AG09309 (cell line): ENCODE measurements around the gene LAX1.
"Not testable (repeated sequence)": the region's sequence is repeated elsewhere in the genome, so short reads cannot be mapped to it uniquely, and the experiment has no call there.

Source experiments
- DNase-seq: peaks from one replicate; pipeline ENCODE4 v3.0.0-alpha.2; 2010; ENCODE audit warnings: low read depth
- H3K4me3 ChIP-seq: 2 replicates; pipeline ENCODE4 v1.5.1; 2011; ENCODE audit warnings: mild to moderate bottlenecking, low read depth, low read length, moderate library complexity; ENCODE audit not compliant: control insufficient read depth
- TF ChIP-seq, protein P1 (sequence below): IDR thresholded peaks from 2 replicates; pipeline ENCODE4 v1.5.1; 2011; ENCODE audit warnings: mild to moderate bottlenecking, low read depth, low read length, inconsistent platforms; ENCODE audit not compliant: insufficient read depth, control insufficient read depth; ENCODE audit errors: missing control alignments

The LAX1 gene

DNA sequence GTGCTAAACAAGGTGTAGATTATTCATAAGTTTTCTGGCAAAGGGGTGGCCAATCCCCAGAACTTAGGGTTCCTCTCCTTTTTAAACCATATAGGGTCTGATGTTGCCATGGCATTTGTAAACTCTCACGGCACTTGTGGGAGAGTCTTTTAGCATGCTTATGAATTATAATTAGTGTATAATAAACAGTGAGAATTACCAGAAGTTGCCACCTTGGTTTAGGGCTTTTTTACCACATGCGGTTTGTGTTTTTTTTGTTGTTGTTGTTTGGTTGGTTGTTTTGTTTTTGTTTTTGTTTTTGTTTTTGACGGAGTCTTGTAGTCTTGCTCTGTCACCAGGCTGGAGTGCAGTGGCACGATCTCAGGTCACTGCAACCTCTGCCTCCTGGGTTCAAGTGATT, 8.9 kb upstream of the LAX1 start:
- TF ChIP-seq, protein P1, sequence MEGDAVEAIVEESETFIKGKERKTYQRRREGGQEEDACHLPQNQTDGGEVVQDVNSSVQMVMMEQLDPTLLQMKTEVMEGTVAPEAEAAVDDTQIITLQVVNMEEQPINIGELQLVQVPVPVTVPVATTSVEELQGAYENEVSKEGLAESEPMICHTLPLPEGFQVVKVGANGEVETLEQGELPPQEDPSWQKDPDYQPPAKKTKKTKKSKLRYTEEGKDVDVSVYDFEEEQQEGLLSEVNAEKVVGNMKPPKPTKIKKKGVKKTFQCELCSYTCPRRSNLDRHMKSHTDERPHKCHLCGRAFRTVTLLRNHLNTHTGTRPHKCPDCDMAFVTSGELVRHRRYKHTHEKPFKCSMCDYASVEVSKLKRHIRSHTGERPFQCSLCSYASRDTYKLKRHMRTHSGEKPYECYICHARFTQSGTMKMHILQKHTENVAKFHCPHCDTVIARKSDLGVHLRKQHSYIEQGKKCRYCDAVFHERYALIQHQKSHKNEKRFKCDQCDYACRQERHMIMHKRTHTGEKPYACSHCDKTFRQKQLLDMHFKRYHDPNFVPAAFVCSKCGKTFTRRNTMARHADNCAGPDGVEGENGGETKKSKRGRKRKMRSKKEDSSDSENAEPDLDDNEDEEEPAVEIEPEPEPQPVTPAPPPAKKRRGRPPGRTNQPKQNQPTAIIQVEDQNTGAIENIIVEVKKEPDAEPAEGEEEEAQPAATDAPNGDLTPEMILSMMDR: no peak
- H3K4me3 ChIP-seq: no peak overlapping the region
- DNase-seq: no peak

DNA sequence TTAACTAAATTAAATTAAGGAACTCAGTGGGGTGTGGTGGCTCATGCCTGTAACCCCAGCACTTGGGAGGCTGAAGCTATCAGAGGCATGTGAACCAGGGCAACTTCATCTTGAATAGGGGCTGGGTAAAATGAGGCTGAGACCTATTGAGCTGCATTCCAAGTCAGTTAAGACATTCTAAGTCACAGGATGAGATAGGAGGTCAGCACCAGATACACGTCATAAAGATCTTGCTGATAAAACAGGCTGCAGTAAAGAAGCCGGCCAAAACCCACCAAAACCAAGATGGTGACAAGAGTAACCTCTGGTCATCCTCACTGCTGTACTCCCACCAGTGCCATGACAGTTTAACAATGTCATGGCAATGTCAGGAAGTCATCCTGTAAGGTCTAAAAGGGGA, 6.2 kb upstream of the LAX1 start:
- not testable (repeated sequence) for DNase-seq, H3K4me3 ChIP-seq

DNA sequence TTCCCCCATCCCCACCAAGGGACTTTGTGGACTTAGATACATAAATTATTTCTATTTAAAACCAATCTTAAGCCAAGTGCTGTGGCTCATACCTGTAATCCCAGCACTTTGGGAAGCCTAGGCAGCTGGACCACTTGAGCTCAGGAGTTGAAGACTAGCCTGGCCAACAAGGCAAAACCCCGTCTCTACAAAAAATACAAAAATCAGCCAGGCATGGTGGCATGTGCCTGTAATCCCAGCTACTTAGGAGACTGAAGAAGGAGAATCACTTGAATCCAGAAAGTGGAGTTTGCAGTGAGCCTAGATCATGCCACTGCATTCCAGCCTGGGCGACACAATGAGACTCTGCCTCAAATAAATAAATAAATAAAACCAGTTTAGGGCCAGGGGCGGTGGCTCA, 4.5 kb upstream of the LAX1 start:
- no peak overlapping the region for H3K4me3 ChIP-seq
- TF ChIP-seq, protein P1: no peak
- DNase-seq: no peak

DNA sequence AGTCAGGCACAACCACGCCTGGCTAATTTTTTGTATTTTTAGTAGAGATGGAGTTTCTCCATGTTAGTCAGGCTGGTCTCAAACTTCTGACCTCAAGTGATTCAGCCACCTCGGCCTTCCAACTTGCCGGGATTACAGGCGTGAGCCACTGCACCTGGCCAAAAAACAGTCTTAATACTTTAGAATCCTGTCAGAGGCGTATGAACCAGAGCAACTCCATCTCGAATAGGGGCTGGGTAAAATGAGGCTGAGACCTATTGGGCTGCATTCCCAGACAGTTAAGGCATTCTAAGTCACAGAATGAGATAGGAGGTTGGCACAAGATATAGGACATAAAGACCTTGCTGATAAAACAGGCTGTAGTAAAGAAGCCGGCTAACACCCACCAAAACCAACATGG, 3.0 kb upstream of the LAX1 start:
- DNase-seq, H3K4me3 ChIP-seq: not testable (repeated sequence)

DNA sequence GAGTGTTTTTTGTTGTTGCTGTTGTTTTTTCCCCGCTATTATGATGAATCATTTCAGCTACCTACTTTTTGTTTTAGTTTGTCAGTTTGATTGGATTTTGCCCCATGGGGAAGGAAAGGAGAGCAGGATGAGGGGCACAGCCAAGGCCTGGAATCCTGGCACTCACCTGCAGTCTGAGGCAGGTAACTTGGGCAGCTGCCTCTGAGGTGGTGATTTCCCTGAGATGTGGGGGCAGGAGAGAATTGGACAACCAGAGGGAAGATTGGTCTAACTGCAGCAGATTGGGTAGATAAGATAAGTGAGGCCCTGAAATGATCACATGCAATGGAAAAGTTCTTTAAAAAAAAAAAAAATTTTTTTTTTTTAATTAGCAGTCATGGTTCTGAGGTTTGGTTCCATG, 1.5 kb upstream of the LAX1 start:
- no peak for DNase-seq
- TF ChIP-seq, protein P1: no peak
- H3K4me3 ChIP-seq: no peak overlapping the region

DNA sequence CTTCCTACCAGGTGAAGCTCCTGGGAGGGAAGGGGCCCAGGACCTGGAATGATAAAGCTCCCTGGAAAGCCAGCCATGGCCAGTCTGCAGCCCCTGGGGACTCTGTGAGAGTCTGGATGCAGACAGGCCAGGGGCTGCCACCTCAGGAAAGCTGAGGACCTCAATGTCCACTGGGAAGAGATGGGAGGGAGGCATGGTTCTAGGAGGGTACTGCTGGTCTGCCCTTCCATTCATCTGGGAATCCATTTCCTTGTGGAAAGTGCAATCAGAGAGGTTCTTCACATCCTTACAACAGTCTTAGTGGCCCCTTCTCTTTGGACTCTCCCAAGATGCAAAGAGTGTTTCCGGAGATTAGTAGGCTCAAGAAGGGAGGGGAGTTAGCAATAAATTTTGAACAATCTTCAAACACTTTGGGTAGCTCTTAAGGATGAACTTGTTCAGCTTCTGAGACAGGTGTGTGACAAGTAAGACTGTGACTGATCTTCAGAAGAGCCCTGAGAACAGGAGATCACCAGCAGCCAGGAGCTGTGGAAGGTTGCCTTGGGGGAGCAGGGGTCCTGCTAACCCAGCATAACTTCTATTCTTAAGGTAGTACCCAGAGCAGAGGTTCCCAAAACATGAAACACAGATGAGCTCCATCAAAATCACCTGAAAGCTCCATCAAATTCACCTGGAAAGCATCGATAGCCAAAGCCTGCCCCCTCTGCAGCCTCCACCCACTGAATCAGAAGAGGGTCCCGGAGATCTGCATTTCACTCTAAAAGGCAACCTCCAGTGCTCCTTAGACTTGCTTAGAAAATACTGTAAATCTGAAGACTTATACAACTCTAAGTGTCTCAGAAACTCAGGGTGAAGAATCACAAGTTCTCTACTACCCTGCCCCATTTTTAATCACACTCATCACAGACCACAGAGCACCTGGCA, 616 bp upstream of the LAX1 start:
- TF ChIP-seq, protein P1: no peak
- no peak for DNase-seq
- no peak overlapping the region for H3K4me3 ChIP-seq

DNA sequence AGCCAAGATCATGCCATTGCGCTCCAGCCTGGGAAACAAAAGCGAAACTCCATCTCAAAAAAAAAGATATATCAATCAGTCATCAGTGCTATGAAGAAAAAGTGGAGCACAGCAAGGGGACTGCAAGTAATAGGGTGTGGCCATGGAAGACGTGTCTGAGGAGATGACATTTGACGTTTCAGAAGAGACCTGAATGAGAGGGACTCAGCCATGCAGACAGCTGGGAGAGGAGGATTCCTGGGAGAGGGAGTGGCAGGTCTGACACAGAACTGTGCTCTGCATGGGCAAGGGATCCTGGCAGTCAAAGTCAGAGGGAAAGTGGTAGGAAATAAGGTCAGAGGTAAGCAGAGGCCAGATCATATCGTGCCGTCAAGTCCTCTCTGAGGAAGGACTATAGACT, 3.3 kb downstream of the LAX1 start:
- TF ChIP-seq, protein P1: no peak
- no peak overlapping the region for H3K4me3 ChIP-seq
- no peak for DNase-seq
